Neural cell (in vitro differentiated cells): ENCODE data around the gene BACE1-AS. TPM values are rescaled to one million over a fixed set of nuclear protein-coding genes. Genes with fewer than 3 reads are reported as not detected.

ENCODE experiments used
- H2AFZ ChIP-seq: fragments of 200-600, 300-800 bp; sonication (generic), shearing (Covaris generic); 2 replicates; pipeline ENCODE4 v1.6.0; 2014; ENCODE audit warnings: low read depth, mild to moderate bottlenecking, antibody characterized with exemption, low read length, moderate library complexity
- H3F3A ChIP-seq: fragments of 200-600 bp; shearing (Covaris generic); 2 replicates; pipeline ENCODE4 v1.6.1; 2016; ENCODE audit warnings: mild to moderate bottlenecking, moderate library complexity, mixed read lengths, antibody characterized with exemption, low read length; ENCODE audit not compliant: insufficient read depth, poor library complexity, severe bottlenecking
- H3K27ac ChIP-seq: fragments of 200-600, 300-800 bp; sonication (generic), shearing (Covaris generic); 2 replicates; pipeline ENCODE4 v1.5.1; 2014; ENCODE audit warnings: mild to moderate bottlenecking, low read length, moderate library complexity
- H3K27me3 ChIP-seq: fragments of 300-800, 200-600 bp; sonication (generic), shearing (Covaris generic); 2 replicates; pipeline ENCODE4 v1.6.0; 2014; ENCODE audit warnings: mild to moderate bottlenecking, low read depth, low read length, moderate library complexity; ENCODE audit not compliant: insufficient read depth
- H3K36me3 ChIP-seq: fragments of 300-800, 200-600 bp; sonication (generic), shearing (Covaris generic); 2 replicates; pipeline ENCODE4 v1.5.1; 2014; ENCODE audit warnings: mild to moderate bottlenecking, antibody characterized with exemption, low read length, moderate library complexity; ENCODE audit not compliant: insufficient read depth
- H3K4me2 ChIP-seq: fragments of 300-800, 200-600 bp; sonication (generic), shearing (Covaris generic); 2 replicates; pipeline ENCODE4 v1.6.0; 2014; ENCODE audit warnings: mild to moderate bottlenecking, low read length
- H3K4me3 ChIP-seq: fragments of 300-800, 200-600 bp; sonication (generic), shearing (Covaris generic); 2 replicates; pipeline ENCODE4 v1.5.1; 2014; ENCODE audit warnings: mild to moderate bottlenecking, low read length, moderate library complexity
- H3K79me2 ChIP-seq: fragments of 200-600 bp; shearing (Covaris generic); replicated peaks from 2 replicates; pipeline ENCODE4 v1.6.0; 2014; ENCODE audit warnings: mild to moderate bottlenecking, low read length, moderate library complexity; ENCODE audit not compliant: insufficient read depth
- H3K9ac ChIP-seq: fragments of 300-800, 200-600 bp; sonication (generic), shearing (Covaris generic); 2 replicates; pipeline ENCODE4 v1.6.1; 2016; ENCODE audit warnings: mild to moderate bottlenecking, low read length, mixed read lengths
- H3K9me2 ChIP-seq: fragments of 200-600 bp; shearing (Covaris generic); 2 replicates; pipeline ENCODE4 v1.6.1; 2016; ENCODE audit warnings: mild to moderate bottlenecking, low read length, mixed read lengths; ENCODE audit not compliant: insufficient read depth
- H3K9me3 ChIP-seq: fragments of 200-600, 300-800 bp; sonication (generic), shearing (Covaris generic); 2 replicates; pipeline ENCODE4 v1.6.1; 2016; ENCODE audit warnings: mild to moderate bottlenecking, mixed run types, low read length, moderate library complexity, mixed read lengths
- H4K20me1 ChIP-seq: fragments of 200-600 bp; shearing (Covaris generic); 2 replicates; pipeline ENCODE4 v1.6.1; 2016; ENCODE audit warnings: mild to moderate bottlenecking, mixed run types; ENCODE audit not compliant: insufficient read depth
- EP300 ChIP-seq: fragments of 450-650 bp; conservative IDR thresholded peaks from 2 replicates; pipeline ENCODE4 v1.6.1; 2014; ENCODE audit warnings: antibody characterized with exemption, mild to moderate bottlenecking, moderate library complexity; ENCODE audit not compliant: poor library complexity, severe bottlenecking
- EZH2 ChIP-seq: fragments of 200-600, 300-800 bp; shearing (Covaris generic), sonication (generic); IDR thresholded peaks from 2 replicates; pipeline ENCODE4 v1.6.1; 2014; ENCODE audit warnings: antibody characterized with exemption, low read length, borderline replicate concordance, mild to moderate bottlenecking; ENCODE audit not compliant: insufficient read depth, poor library complexity, severe bottlenecking
- MXI1 ChIP-seq: fragments of 450-650 bp; conservative IDR thresholded peaks from 2 replicates; pipeline ENCODE4 v1.6.1; 2014; ENCODE audit warnings: antibody characterized with exemption, mild to moderate bottlenecking; ENCODE audit not compliant: poor library complexity, severe bottlenecking
- POLR2AphosphoS5 ChIP-seq: IDR thresholded peaks from 2 replicates; pipeline ENCODE4 v1.6.1; 2012
- RAD21 ChIP-seq: fragments of 450-650 bp; conservative IDR thresholded peaks from 2 replicates; pipeline ENCODE4 v1.6.1; 2014; ENCODE audit warnings: antibody characterized with exemption, mild to moderate bottlenecking, moderate library complexity
- SMC3 ChIP-seq: fragments of 450-650 bp; conservative IDR thresholded peaks from 2 replicates; pipeline ENCODE4 v1.6.1; 2014; ENCODE audit warnings: antibody characterized with exemption, mild to moderate bottlenecking, moderate library complexity; ENCODE audit not compliant: poor library complexity
- TAF1 ChIP-seq: IDR thresholded peaks from 2 replicates; pipeline ENCODE4 v1.6.1; 2012; ENCODE audit warnings: low read depth
- polyA plus RNA-seq: library from polyadenylated mRNA; depleted of rRNA; stranded (reverse); fragments of >200 nt; gene quantifications from 2 replicates; pipeline ENCODE4 v1.2.3, GENCODE V29; 2014
- TF ChIP-seq, protein P1 (sequence below): IDR thresholded peaks from 2 replicates; pipeline ENCODE4 v1.6.1; 2012; ENCODE audit warnings: borderline replicate concordance
- TF ChIP-seq, protein P2 (sequence below): fragments of 450-650 bp; IDR thresholded peaks from 2 replicates; pipeline ENCODE4 v1.5.1; 2014; ENCODE audit warnings: antibody characterized with exemption, mild to moderate bottlenecking, moderate library complexity; ENCODE audit not compliant: poor library complexity, severe bottlenecking

The BACE1-AS gene
- polyA plus RNA-seq, 1 donor from 2014 or later = 3.8 TPM

DNA sequence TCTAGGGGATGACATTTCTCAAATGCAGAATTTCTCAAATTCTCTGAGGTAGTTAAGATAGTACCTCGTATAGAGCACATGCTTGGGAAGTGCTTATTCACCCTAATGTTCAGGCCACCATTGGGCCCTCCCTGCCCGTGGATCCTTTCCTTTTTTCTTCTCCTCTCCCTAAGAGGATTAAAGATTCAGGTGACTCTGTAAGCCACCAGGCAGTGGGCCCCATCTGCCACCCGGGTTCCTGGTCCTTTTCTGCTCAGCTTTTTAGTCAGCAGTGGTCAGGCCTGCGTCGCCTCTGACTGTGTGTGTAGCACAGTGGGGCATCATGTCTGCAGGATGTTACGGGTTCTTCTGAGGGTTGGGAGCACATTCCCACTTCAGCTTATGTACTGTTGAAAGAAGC is 43.8 kb downstream of the BACE1-AS start:
- H3K9me3 ChIP-seq = no peaks in the 10 kb centered on the region
- no peaks in the 10 kb centered on the region for H3K9me2 ChIP-seq
- no peaks in the 10 kb centered on the region for H3K79me2 ChIP-seq
- H3K4me3 ChIP-seq = no peak overlapping the region
- no peak overlapping the region for H3K4me2 ChIP-seq
- H3K27me3 ChIP-seq = no peaks in the 10 kb centered on the region
- H3K9ac ChIP-seq = no peak overlapping the region
- no peaks in the 10 kb centered on the region for H4K20me1 ChIP-seq
- H3K27ac ChIP-seq = no peak overlapping the region
- no peak overlapping the region for H2AFZ ChIP-seq
- H3K36me3 ChIP-seq = no peaks in the 10 kb centered on the region
- no peaks in the 10 kb centered on the region for H3F3A ChIP-seq
- TF ChIP-seq MXI1 (no peak), POLR2AphosphoS5 (no peak), TAF1 (no peak), SMC3 (no peak), EP300 (no peak), RAD21 (no peak), EZH2 (no peak)
- TF ChIP-seq, protein P1, sequence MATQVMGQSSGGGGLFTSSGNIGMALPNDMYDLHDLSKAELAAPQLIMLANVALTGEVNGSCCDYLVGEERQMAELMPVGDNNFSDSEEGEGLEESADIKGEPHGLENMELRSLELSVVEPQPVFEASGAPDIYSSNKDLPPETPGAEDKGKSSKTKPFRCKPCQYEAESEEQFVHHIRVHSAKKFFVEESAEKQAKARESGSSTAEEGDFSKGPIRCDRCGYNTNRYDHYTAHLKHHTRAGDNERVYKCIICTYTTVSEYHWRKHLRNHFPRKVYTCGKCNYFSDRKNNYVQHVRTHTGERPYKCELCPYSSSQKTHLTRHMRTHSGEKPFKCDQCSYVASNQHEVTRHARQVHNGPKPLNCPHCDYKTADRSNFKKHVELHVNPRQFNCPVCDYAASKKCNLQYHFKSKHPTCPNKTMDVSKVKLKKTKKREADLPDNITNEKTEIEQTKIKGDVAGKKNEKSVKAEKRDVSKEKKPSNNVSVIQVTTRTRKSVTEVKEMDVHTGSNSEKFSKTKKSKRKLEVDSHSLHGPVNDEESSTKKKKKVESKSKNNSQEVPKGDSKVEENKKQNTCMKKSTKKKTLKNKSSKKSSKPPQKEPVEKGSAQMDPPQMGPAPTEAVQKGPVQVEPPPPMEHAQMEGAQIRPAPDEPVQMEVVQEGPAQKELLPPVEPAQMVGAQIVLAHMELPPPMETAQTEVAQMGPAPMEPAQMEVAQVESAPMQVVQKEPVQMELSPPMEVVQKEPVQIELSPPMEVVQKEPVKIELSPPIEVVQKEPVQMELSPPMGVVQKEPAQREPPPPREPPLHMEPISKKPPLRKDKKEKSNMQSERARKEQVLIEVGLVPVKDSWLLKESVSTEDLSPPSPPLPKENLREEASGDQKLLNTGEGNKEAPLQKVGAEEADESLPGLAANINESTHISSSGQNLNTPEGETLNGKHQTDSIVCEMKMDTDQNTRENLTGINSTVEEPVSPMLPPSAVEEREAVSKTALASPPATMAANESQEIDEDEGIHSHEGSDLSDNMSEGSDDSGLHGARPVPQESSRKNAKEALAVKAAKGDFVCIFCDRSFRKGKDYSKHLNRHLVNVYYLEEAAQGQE = no peak
- TF ChIP-seq, protein P2, sequence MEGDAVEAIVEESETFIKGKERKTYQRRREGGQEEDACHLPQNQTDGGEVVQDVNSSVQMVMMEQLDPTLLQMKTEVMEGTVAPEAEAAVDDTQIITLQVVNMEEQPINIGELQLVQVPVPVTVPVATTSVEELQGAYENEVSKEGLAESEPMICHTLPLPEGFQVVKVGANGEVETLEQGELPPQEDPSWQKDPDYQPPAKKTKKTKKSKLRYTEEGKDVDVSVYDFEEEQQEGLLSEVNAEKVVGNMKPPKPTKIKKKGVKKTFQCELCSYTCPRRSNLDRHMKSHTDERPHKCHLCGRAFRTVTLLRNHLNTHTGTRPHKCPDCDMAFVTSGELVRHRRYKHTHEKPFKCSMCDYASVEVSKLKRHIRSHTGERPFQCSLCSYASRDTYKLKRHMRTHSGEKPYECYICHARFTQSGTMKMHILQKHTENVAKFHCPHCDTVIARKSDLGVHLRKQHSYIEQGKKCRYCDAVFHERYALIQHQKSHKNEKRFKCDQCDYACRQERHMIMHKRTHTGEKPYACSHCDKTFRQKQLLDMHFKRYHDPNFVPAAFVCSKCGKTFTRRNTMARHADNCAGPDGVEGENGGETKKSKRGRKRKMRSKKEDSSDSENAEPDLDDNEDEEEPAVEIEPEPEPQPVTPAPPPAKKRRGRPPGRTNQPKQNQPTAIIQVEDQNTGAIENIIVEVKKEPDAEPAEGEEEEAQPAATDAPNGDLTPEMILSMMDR = no peak

DNA sequence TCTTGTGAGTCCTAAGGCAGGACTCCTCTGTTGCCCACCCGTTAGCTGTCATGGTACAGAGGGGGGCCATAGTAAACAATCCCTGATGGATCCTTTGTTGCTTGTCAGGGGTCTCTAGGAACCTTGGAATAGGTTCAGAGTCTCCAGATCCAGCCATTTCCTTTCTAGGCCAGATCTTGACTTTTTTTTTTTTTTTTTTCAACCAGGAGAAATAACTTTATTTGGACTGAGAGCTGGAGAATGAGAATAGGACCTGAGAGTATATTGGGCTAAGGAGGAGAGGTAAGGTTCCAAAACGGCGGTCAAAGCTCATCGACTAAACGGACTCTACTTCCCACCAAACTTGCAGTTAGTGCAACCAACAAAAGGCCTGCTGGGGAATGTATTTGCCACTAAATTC is 44.3 kb downstream of the BACE1-AS start:
- TF ChIP-seq MXI1 = no peak
- TF ChIP-seq EZH2 = no peak
- TF ChIP-seq, protein P2 = no peak
- TF ChIP-seq POLR2AphosphoS5 = no peak
- TF ChIP-seq, protein P1 = no peak
- TF ChIP-seq EP300 = no peak
- no peak for TF ChIP-seq SMC3
- TF ChIP-seq TAF1 = no peak
- no peak for TF ChIP-seq RAD21
- Histone ChIP-seq H3K4me2 (no peak overlapping the region), H3K36me3 (no peaks in the 10 kb centered on the region), H3K27ac (no peak overlapping the region), H3K27me3 (no peaks in the 10 kb centered on the region), H3K4me3 (no peak overlapping the region), H3K9ac (no peak overlapping the region), H3K79me2 (no peaks in the 10 kb centered on the region), H4K20me1 (no peaks in the 10 kb centered on the region), H3K9me3 (no peaks in the 10 kb centered on the region), H2AFZ (no peak overlapping the region), H3F3A (no peaks in the 10 kb centered on the region), H3K9me2 (no peaks in the 10 kb centered on the region)
